ENCODE results near the gene CTSF. TPM values are rescaled to one million over a fixed set of nuclear protein-coding genes. Genes with fewer than 3 reads are reported as not detected.

CTSF gene
- total RNA-seq, 1 experiment from 2014 or later = 0.98 TPM

- H3K4me1 ChIP-seq (ENCODE audit: insufficient read depth, low read length) = no peaks in the 10 kb centered on the region; the same call in 1 of the 2 replicates
- no peaks in the 10 kb centered on the region for H3K27me3 ChIP-seq (ENCODE audit: insufficient read depth, low read length)
- H3K4ac ChIP-seq (ENCODE audit: low read depth, low read length) = no peak overlapping the region
- DNase-seq = no peak
- Mint-ChIP-seq H3K36me3 (ENCODE audit: insufficient read depth in 1 of 3, low read depth in 3 of 3) (peaks cover 27 to 51% (median 41%) of the 10 kb centered on the region in 3 experiments), H3K4me1 (peaks cover 30 to 45% of the 10 kb centered on the region in 2 experiments), H3K27ac (peak overlapping the region; percentile 99 to 100 (median 99)), H3K27me3 (ENCODE audit: low read depth) (no peaks in the 10 kb centered on the region), H3K4me3 (peak overlapping the region; percentile 97 to 98), H3K9me3 (no peaks in the 10 kb centered on the region; a peak in 2 of 5 replicates)
- H3T11ph ChIP-seq (ENCODE audit: low read length) = no peak overlapping the region
- H3K9ac ChIP-seq (ENCODE audit: extremely low read depth, insufficient read length, low read length) = peak overlapping the region; percentile 91
- no peak overlapping the region for H4K91ac ChIP-seq (ENCODE audit: insufficient read length, low read depth, low read length)
- H2AK5ac ChIP-seq (ENCODE audit: insufficient read length, low read length) = no peak overlapping the region
- H3K27ac ChIP-seq (ENCODE audit: insufficient read length, low read depth, low read length) = no peak overlapping the region
- peaks cover 49% of the 10 kb centered on the region for H3K79me2 ChIP-seq (ENCODE audit: insufficient read depth, low read length)
- H3K56ac ChIP-seq (ENCODE audit: insufficient read length, low read depth, low read length) = no peak overlapping the region
- no peaks in the 10 kb centered on the region for H3K9me3 ChIP-seq (ENCODE audit: control insufficient read depth, low read depth, low read length)
- H2BK15ac ChIP-seq (ENCODE audit: low read depth, low read length) = no peak overlapping the region
- H2AFZ ChIP-seq (ENCODE audit: low read length) = no peak overlapping the region
- peak overlapping the region; percentile 31 for H3K18ac ChIP-seq (ENCODE audit: insufficient read length, low read depth, low read length)
- H2BK12ac ChIP-seq (ENCODE audit: insufficient read length, low read depth, low read length) = no peak overlapping the region
- peaks cover 14% of the 10 kb centered on the region for H3K23me2 ChIP-seq (ENCODE audit: insufficient read length, low read depth, low read length, poor library complexity, severe bottlenecking)
- H4K8ac ChIP-seq (replicated peaks; ENCODE audit: insufficient read length, low read depth, low read length) = no peak overlapping the region
- H3K79me1 ChIP-seq (ENCODE audit: insufficient read depth, low read depth, low read length, poor library complexity, severe bottlenecking) = peaks cover 6% of the 10 kb centered on the region
- peak overlapping the region; percentile 98; the same call in 1 of the 2 replicates for H3K14ac ChIP-seq (ENCODE audit: insufficient read depth, low read length)
- peak overlapping the region; percentile 86 for H3K4me2 ChIP-seq (ENCODE audit: insufficient read depth, insufficient read length, low read length)
- no peak overlapping the region for H2BK5ac ChIP-seq (ENCODE audit: insufficient read length, low read length)
- H4K20me1 ChIP-seq (ENCODE audit: control insufficient read depth, insufficient read depth, insufficient read length) = no peaks in the 10 kb centered on the region
- H2BK20ac ChIP-seq (ENCODE audit: low read depth, low read length, poor library complexity, severe bottlenecking) = no peak overlapping the region
- no peak overlapping the region for H4K5ac ChIP-seq (ENCODE audit: insufficient read length, low read depth, low read length)
- WGBS (ENCODE audit: extremely low coverage, insufficient read length, low lambda C conversion rate) = no CpG with 5 or more reads among the region's 38 CpGs
- H3K23ac ChIP-seq (ENCODE audit: insufficient read length, low read depth, low read length) = no peak overlapping the region
- no peak overlapping the region for H2BK120ac ChIP-seq (ENCODE audit: low read depth, low read length, poor library complexity, severe bottlenecking)
- TF ChIP-seq CTCF (conservative IDR thresholded peaks at IDR 0.05) = no peak
These were observed 48.9 kb upstream of the CTSF start for GRCh38 chr11:66617155-66617834.
